B cell (primary cell): ENCODE results near the gene DSG2. TPM values are rescaled to one million over a fixed set of nuclear protein-coding genes. Genes with fewer than 3 reads are reported as not detected.

ENCODE experiments used
- ATAC-seq: fragments of 200-7000 bp; cut with Tn5 transposase; one replicate; pipeline ENCODE4 v1.10.0; 2021; ENCODE audit warnings: low read depth, mild to moderate bottlenecking, moderate number of reproducible peaks, moderate library complexity
- CTCF ChIA-PET: fragments of 350-600 bp; sonication (Branson Sonifier 250); formaldehyde crosslinking; loops from one replicate; lab custom pipeline; 2021; ENCODE audit warnings: antibody characterized with exemption, inconsistent platforms; lab: Charles Lee
- POLR2A ChIA-PET: fragments of 350-600 bp; sonication (Branson Sonifier 250); formaldehyde crosslinking; loops from one replicate; lab custom pipeline; 2021; ENCODE audit warnings: antibody characterized with exemption; lab: Charles Lee
- DNase-seq: peaks from one replicate; pipeline ENCODE4 v3.0.0; 2013
- H2AFZ ChIP-seq: 2 replicates; pipeline ENCODE4 v1.6.1; 2012; ENCODE audit warnings: mild to moderate bottlenecking, low read depth, low read length; ENCODE audit not compliant: insufficient read depth, poor library complexity, severe bottlenecking
- H3K27ac ChIP-seq, 2 donors: 1 replicate in 1 of 2; 2 replicates in 1 of 2; pipeline ENCODE4 v1.5.1; 2012 to 2013; ENCODE audit warnings: low read length in 2 of 2, mild to moderate bottlenecking in 2 of 2, moderate library complexity in 1 of 2
- H3K27me3 ChIP-seq, 4 experiments: fragments of 200-600 bp in 1 of 4; sonication (generic) in 1 of 4; replicated peaks in 1 of 4; 1 replicate in 2 of 4; 2 replicates in 2 of 4; pipeline versions ENCODE4 v1.6.1 to v1.7.0; 2013 to 2016; ENCODE audit warnings: low read length in 3 of 4, mild to moderate bottlenecking in 2 of 4, mixed read lengths in 1 of 4, moderate library complexity in 1 of 4; ENCODE audit not compliant: insufficient read depth in 4 of 4, control insufficient read depth in 3 of 4; ENCODE audit errors: control extremely low read depth in 1 of 4
- H3K36me3 ChIP-seq, 2 experiments: replicated peaks in 1 of 2; 1 replicate in 1 of 2; 2 replicates in 1 of 2; pipeline versions ENCODE4 v1.6.1 to v1.7.1; 2013; ENCODE audit warnings: low read length in 1 of 2; ENCODE audit not compliant: insufficient read depth in 2 of 2, control insufficient read depth in 1 of 2; ENCODE audit errors: control extremely low read depth in 1 of 2, extremely low read depth in 1 of 2
- H3K4me1 ChIP-seq, 2 donors: fragments of 200-600 bp in 1 of 2; sonication (generic) in 1 of 2; 1 replicate in 1 of 2; 2 replicates in 1 of 2; pipeline versions ENCODE4 v1.5.1 to v1.6.1; 2013 to 2017; ENCODE audit warnings: low read length in 2 of 2; ENCODE audit not compliant: control insufficient read depth in 2 of 2, insufficient read depth in 2 of 2
- H3K4me2 ChIP-seq: replicated peaks from 2 replicates; pipeline ENCODE3; 2012; ENCODE audit warnings: mild to moderate bottlenecking, low read depth, low read length; ENCODE audit not compliant: poor library complexity, severe bottlenecking
- H3K4me3 ChIP-seq, 5 experiments: fragments of 200-600 bp in 1 of 5; sonication (generic) in 1 of 5; 1 replicate in 3 of 5; 2 replicates in 2 of 5; pipeline versions ENCODE4 v1.5.1 to v1.7.0; 2011 to 2016; ENCODE audit warnings: low read length in 4 of 5, mild to moderate bottlenecking in 4 of 5, low read depth in 2 of 5, control low read depth in 1 of 5, moderate library complexity in 1 of 5; ENCODE audit not compliant: insufficient read depth in 1 of 5; ENCODE audit errors: control extremely low read depth in 1 of 5, extremely low read depth in 1 of 5
- H3K79me2 ChIP-seq: fragments of 200-600 bp; sonication (generic); one replicate; pipeline ENCODE4 v1.6.0; 2016; ENCODE audit warnings: low read length; ENCODE audit not compliant: control insufficient read depth, insufficient read depth
- H3K9ac ChIP-seq: fragments of 200-600 bp; sonication (generic); 2 replicates; pipeline ENCODE4 v1.6.1; 2017; ENCODE audit warnings: mild to moderate bottlenecking, low read length, moderate library complexity
- H3K9me3 ChIP-seq, 3 donors: one replicate each; pipeline versions ENCODE4 v1.6.1 to v1.7.1; 2013; ENCODE audit warnings: low read length in 2 of 3; ENCODE audit not compliant: control insufficient read depth in 2 of 3, insufficient read depth in 1 of 3; ENCODE audit errors: control extremely low read depth in 1 of 3
- H4K20me1 ChIP-seq: 2 replicates; pipeline ENCODE4 v1.6.0; 2012; ENCODE audit warnings: mild to moderate bottlenecking, low read length; ENCODE audit not compliant: insufficient read depth, control insufficient read depth, poor library complexity, severe bottlenecking
- H3K27ac Mint-ChIP-seq: one replicate; pipeline ENCODE4 v1.8.0; 2021; ENCODE audit warnings: mixed read lengths
- H3K27me3 Mint-ChIP-seq: one replicate; pipeline ENCODE4 v1.8.0; 2021; ENCODE audit warnings: mixed read lengths
- H3K4me1 Mint-ChIP-seq: one replicate; pipeline ENCODE4 v1.8.0; 2021; ENCODE audit warnings: mixed read lengths
- H3K4me3 Mint-ChIP-seq: one replicate; pipeline ENCODE4 v1.8.0; 2021; ENCODE audit warnings: mixed read lengths
- H3K9me3 Mint-ChIP-seq: one replicate; pipeline ENCODE4 v1.8.0; 2022; ENCODE audit warnings: mixed read lengths; ENCODE audit not compliant: insufficient read depth
- EZH2 ChIP-seq: IDR thresholded peaks from 2 replicates; pipeline ENCODE4 v1.6.1; 2012; ENCODE audit warnings: borderline replicate concordance, low read depth, mild to moderate bottlenecking, moderate library complexity, low read length; ENCODE audit not compliant: insufficient read depth, poor library complexity, severe bottlenecking
- WGBS: methylation state at CpG from one replicate; pipeline ENCODE4 v1.1.5; 2013; ENCODE audit warnings: missing lambda C conversion rate; ENCODE audit not compliant: insufficient coverage; 5-methylcytosine and 5-hydroxymethylcytosine counted together
- intact Hi-C: fragments of 100-400 bp; cut with micrococcal nuclease; formaldehyde crosslinking; loops from one replicate; pipeline ENCODE4 v1.10.0; 2022
- polyA plus RNA-seq: library from polyadenylated mRNA; depleted of rRNA; stranded (reverse); fragments of >200 nt; gene quantifications from 2 replicates; pipeline ENCODE4 v1.2.3, GENCODE V29; 2012
- total RNA-seq, 2 donors: library from RNA; stranded (reverse); fragments of 120-200 nt in 1 of 2; gene quantifications; 1 replicate in 1 of 2; 2 replicates in 1 of 2; pipeline versions ENCODE4 v1.2.3 to v1.2.4, GENCODE V29; 2013 to 2022
- TF ChIP-seq, protein P1 (sequence below): fragments of 200-600 bp; IDR thresholded peaks from one replicate; pipeline ENCODE4 v1.8.0; 2022; ENCODE audit warnings: antibody characterized with exemption, mild to moderate bottlenecking

DSG2 gene
- total and polyA plus RNA-seq, 2 donors (not counting 1 experiment from before 2014, with no cell fraction given) = not detected

DNA sequence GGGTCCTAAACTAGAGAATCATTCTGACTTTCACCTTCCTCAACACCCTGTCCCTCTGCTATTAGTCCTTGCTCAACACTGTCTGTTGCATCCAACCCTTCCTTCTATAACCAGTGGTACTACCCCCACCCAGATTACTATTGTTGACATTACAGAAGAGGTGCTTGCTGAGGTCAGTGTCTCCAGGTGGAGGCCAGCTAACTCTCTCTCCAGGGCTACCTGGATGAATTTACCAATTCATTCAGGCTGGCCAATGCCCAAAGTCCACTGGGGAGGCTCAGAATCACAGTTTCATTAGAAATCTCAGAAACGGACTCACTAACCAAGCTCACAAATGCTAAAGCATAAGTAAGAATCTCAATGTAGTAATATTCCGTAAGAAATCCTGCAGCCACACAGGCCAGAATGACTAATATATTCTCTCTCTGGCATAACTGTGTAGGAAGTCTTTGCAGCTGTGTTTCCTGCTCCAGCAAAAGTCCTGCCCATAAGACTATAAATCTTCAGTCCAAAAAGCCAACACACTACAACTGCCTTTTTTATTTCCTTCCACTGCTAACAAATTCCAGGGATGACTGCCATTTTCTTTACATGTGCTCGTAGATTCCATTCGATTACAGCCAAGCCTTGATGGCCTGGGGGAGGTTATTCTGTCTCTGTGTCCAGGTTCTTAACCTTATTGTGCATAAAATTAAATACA lies 83.7 kb downstream of the DSG2 start:
- Histone ChIP-seq H3K27me3 (no peaks in the 10 kb centered on the region), H3K4me1 (no peaks in the 10 kb centered on the region), H3K27ac (no peak overlapping the region), H4K20me1 (no peaks in the 10 kb centered on the region), H3K36me3 (no peaks in the 10 kb centered on the region), H3K79me2 (no peaks in the 10 kb centered on the region), H2AFZ (no peak overlapping the region), H3K9ac (no peak overlapping the region), H3K9me3 (no peaks in the 10 kb centered on the region), H3K4me3 (no peak overlapping the region), H3K4me2 (no peak overlapping the region)
- H3K4me3 Mint-ChIP-seq = no peak overlapping the region
- H3K4me1 Mint-ChIP-seq = no peaks in the 10 kb centered on the region
- ChIA-PET CTCF (no interaction called here), POLR2A (no interaction called here)
- no CpG with 5 or more reads among the region's 4 CpGs for WGBS
- no peak for TF ChIP-seq EZH2
- TF ChIP-seq, protein P1, sequence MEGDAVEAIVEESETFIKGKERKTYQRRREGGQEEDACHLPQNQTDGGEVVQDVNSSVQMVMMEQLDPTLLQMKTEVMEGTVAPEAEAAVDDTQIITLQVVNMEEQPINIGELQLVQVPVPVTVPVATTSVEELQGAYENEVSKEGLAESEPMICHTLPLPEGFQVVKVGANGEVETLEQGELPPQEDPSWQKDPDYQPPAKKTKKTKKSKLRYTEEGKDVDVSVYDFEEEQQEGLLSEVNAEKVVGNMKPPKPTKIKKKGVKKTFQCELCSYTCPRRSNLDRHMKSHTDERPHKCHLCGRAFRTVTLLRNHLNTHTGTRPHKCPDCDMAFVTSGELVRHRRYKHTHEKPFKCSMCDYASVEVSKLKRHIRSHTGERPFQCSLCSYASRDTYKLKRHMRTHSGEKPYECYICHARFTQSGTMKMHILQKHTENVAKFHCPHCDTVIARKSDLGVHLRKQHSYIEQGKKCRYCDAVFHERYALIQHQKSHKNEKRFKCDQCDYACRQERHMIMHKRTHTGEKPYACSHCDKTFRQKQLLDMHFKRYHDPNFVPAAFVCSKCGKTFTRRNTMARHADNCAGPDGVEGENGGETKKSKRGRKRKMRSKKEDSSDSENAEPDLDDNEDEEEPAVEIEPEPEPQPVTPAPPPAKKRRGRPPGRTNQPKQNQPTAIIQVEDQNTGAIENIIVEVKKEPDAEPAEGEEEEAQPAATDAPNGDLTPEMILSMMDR = no peak
- DNase-seq = no peak
- H3K9me3 Mint-ChIP-seq = no peaks in the 10 kb centered on the region
- ATAC-seq = no peak
- intact Hi-C loops = no loop called here
- H3K27me3 Mint-ChIP-seq = no peaks in the 10 kb centered on the region
- H3K27ac Mint-ChIP-seq = no peak overlapping the region

DNA sequence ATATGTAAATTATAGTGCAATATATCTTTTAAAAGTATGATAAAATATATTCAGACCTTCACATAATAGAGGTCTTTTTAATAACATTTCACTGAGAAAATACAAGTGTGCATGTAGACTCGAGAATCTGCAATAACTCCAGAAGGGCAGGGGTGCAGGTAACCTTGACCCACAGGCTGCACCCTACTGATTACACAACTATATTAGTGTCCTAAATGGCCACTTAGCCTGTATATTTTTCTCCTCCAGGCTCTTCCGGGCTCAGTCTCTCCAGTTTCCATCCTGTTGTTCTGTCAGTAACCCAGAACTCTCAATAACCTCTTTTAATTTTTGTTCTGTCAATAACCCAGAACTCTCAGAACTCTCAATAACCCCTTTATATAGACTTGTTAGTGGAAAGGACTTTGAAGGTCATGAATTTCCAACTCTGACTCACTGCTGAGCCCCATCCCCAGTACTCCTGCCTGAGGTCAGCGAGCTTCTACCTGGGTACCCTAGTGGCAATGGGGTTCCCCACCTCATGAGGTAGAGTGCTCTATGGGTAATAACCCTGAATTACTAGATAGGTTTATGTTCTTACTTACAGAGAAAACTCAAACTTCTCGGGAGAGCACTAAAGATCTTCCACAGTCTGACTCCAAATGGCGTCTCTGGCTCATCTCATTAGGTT lies 85.3 kb downstream of the DSG2 start:
- H3K27me3 ChIP-seq = no peaks in the 10 kb centered on the region
- ChIA-PET CTCF (no interaction called here), POLR2A (no interaction called here)
- no peak for TF ChIP-seq EZH2
- TF ChIP-seq, protein P1 = no peak
- no peak overlapping the region for H2AFZ ChIP-seq
- ATAC-seq (no peak), DNase-seq (no peak)
- Mint-ChIP-seq H3K27ac (no peak overlapping the region), H3K9me3 (no peaks in the 10 kb centered on the region), H3K4me3 (no peak overlapping the region), H3K27me3 (no peaks in the 10 kb centered on the region), H3K4me1 (no peaks in the 10 kb centered on the region)
- intact Hi-C loops = no loop called here
- no peak overlapping the region for H3K4me2 ChIP-seq
- H3K79me2 ChIP-seq = no peaks in the 10 kb centered on the region
- H3K4me1 ChIP-seq = no peaks in the 10 kb centered on the region
- 89% methylated on average over 3 of the region's 5 CpGs for WGBS
- no peaks in the 10 kb centered on the region for H3K9me3 ChIP-seq
- H3K4me3 ChIP-seq = no peak overlapping the region
- H4K20me1 ChIP-seq = no peaks in the 10 kb centered on the region
- no peak overlapping the region for H3K27ac ChIP-seq
- no peak overlapping the region for H3K9ac ChIP-seq
- no peaks in the 10 kb centered on the region for H3K36me3 ChIP-seq
